ENCODE data around the gene ASNS. TPM values are rescaled to one million over a fixed set of nuclear protein-coding genes. Genes with fewer than 3 reads are reported as not detected.

ASNS gene
- total and polyA plus RNA-seq, 2 of the 4 experiments (the other 2 are of a cell fraction) = 36.6 to 39.4 TPM

DNA sequence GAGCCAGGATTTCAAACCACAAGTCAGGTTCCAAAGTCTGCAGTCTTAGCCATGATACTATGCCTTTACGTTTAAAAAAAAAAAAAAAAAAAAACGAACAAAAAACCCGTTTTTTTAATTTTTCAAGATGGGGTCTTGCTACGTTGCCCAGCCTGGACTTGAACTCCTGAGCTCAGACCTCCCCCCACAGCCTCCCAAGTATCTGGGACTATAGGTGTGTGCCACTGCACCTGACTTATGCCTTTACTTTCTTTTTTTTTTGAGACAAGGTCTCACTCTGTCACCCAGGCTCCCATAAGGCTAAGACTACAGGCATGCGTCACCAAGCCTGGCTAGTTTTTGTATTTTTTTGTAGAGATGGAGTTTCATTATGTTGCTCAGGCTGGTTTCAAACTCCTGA lies 14.7 kb downstream of the ASNS start:
- no peaks in the 10 kb centered on the region for H4K20me1 ChIP-seq (ENCODE audit: insufficient read depth, low read length)
- no peak overlapping the region for H3K9ac ChIP-seq (ENCODE audit: low read depth, low read length)
- H2BK20ac ChIP-seq (ENCODE audit: low read depth, low read length) = no peak overlapping the region
- H3K23ac ChIP-seq (ENCODE audit: low read depth, low read length) = no peak overlapping the region
- no TSS peak for BruUV-seq (replicated peaks)
- no peaks in the 10 kb centered on the region; a peak in 1 of 4 replicates for H3K79me1 ChIP-seq (ENCODE audit: low read depth in 1 of 2, low read length in 2 of 2)
- no peak overlapping the region for H3K56ac ChIP-seq (ENCODE audit: extremely low read depth, insufficient read depth, low read length)
- no peak for DNase-seq
- dilution Hi-C loops (cut with HindIII; ENCODE audit: low sequenced_read_pairs, unreplicated experiment) = no loop called here
- ChIA-PET CTCF (interaction anchor here (0.7 to 1.1 kb wide), 2 partner anchors 13 to 377 kb away, joined by 3 read pairs; no protein-coding TSS in a partner anchor), POLR2A (ENCODE audit: unreplicated experiment) (no interaction called here)
- H3K18ac ChIP-seq (ENCODE audit: low read depth, low read length) = no peak overlapping the region
- H2AK9ac ChIP-seq (replicated peaks; ENCODE audit: low read depth, low read length, poor library complexity) = no peak overlapping the region
- no peak overlapping the region for H4K91ac ChIP-seq (ENCODE audit: insufficient read depth, low read depth, low read length)
- TF ChIP-seq MAZ (IDR thresholded peaks at IDR 0.05; ENCODE audit: borderline replicate concordance, low read depth, low read length) = no peak
- no peak for TF ChIP-seq MXI1 (IDR thresholded peaks at IDR 0.05; ENCODE audit: borderline replicate concordance, low read depth, low read length)
- TF ChIP-seq RCOR1 (IDR thresholded peaks at IDR 0.05; ENCODE audit: insufficient replicate concordance, low read length) = no peak
- TF ChIP-seq, protein P1, sequence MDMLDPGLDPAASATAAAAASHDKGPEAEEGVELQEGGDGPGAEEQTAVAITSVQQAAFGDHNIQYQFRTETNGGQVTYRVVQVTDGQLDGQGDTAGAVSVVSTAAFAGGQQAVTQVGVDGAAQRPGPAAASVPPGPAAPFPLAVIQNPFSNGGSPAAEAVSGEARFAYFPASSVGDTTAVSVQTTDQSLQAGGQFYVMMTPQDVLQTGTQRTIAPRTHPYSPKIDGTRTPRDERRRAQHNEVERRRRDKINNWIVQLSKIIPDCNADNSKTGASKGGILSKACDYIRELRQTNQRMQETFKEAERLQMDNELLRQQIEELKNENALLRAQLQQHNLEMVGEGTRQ (IDR thresholded peaks at IDR 0.05; ENCODE audit: low read depth, low read length) = no peak
- no peak for TF ChIP-seq MAFK (IDR thresholded peaks at IDR 0.05; ENCODE audit: low read depth, low read length)
- TF ChIP-seq, protein P2, sequence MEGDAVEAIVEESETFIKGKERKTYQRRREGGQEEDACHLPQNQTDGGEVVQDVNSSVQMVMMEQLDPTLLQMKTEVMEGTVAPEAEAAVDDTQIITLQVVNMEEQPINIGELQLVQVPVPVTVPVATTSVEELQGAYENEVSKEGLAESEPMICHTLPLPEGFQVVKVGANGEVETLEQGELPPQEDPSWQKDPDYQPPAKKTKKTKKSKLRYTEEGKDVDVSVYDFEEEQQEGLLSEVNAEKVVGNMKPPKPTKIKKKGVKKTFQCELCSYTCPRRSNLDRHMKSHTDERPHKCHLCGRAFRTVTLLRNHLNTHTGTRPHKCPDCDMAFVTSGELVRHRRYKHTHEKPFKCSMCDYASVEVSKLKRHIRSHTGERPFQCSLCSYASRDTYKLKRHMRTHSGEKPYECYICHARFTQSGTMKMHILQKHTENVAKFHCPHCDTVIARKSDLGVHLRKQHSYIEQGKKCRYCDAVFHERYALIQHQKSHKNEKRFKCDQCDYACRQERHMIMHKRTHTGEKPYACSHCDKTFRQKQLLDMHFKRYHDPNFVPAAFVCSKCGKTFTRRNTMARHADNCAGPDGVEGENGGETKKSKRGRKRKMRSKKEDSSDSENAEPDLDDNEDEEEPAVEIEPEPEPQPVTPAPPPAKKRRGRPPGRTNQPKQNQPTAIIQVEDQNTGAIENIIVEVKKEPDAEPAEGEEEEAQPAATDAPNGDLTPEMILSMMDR (conservative IDR thresholded peaks at IDR 0.05; ENCODE audit: low read depth, low read length) = no peak
- TF ChIP-seq BHLHE40 (IDR thresholded peaks at IDR 0.05; ENCODE audit: low read depth, low read length) = no peak
- no peak for TF ChIP-seq RFX5 (IDR thresholded peaks at IDR 0.05; ENCODE audit: low read depth, low read length)
- no peak for TF ChIP-seq CEBPB (IDR thresholded peaks at IDR 0.05; ENCODE audit: low read depth, low read length)
- H3K9me1 ChIP-seq (ENCODE audit: insufficient read depth, low read length) = no peaks in the 10 kb centered on the region
- intact Hi-C loops (cut with micrococcal nuclease) = no loop called here
- no peak for ATAC-seq (ENCODE audit: low read depth)
- H2BK15ac ChIP-seq (ENCODE audit: low read depth, low read length) = no peak overlapping the region
- no peak overlapping the region for H3K4me2 ChIP-seq (ENCODE audit: low read depth, low read length)
- in situ Hi-C loops (cut with MboI; ENCODE audit: low sequenced_read_pairs) = loop anchor here (25.0 kb wide), 1 partner anchor 305 kb away; no protein-coding TSS in a partner anchor
- no peak overlapping the region for H2BK120ac ChIP-seq (ENCODE audit: low read depth, low read length)
- no peaks in the 10 kb centered on the region for H3K9me3 ChIP-seq (ENCODE audit: control insufficient read depth, insufficient read depth, low read length)
- no peak overlapping the region for H4K8ac ChIP-seq (ENCODE audit: low read depth in 2 of 2, low read length in 2 of 2)
- no peak overlapping the region for H3K4ac ChIP-seq (ENCODE audit: low read depth, low read length)
- H3K4me1 ChIP-seq (ENCODE audit: control insufficient read depth, insufficient read depth, low read length) = 0 out of 2 replicates have a peak, but pooled peaks cover 2% of the 10 kb centered on the region
- no peaks in the 10 kb centered on the region for H3K27me3 ChIP-seq (ENCODE audit: control insufficient read depth, insufficient read depth, low read length)
- H3K27ac ChIP-seq (ENCODE audit: insufficient read depth, low read length) = no peak overlapping the region
- no peak overlapping the region for H2AFZ ChIP-seq (replicated peaks; ENCODE audit: low read length, poor library complexity)
- H2BK5ac ChIP-seq (ENCODE audit: low read depth, low read length, poor library complexity, severe bottlenecking) = no peak overlapping the region
- WGBS, 2 experiments (ENCODE audit: extremely low coverage in 2 of 2, insufficient read length in 1 of 2) = no CpG with 5 or more reads among the region's 5 CpGs
- H3K36me3 ChIP-seq (ENCODE audit: control insufficient read depth, insufficient read depth, low read length) = peaks cover 16% of the 10 kb centered on the region
- H2AK5ac ChIP-seq (ENCODE audit: low read depth, low read length) = no peak overlapping the region
- H3K14ac ChIP-seq (replicated peaks; ENCODE audit: low read depth, low read length) = no peak overlapping the region
- no peak overlapping the region for H4K5ac ChIP-seq (ENCODE audit: low read depth, low read length)
- no peak overlapping the region for H3K4me3 ChIP-seq (ENCODE audit: insufficient read depth, low read depth, low read length)

Data from IMR-90 (cell line).